ENCODE results near the gene BAZ2A.

Gene BAZ2A

GRCh38 chr12:56635806-56636674 lies 5.9 kb upstream of the BAZ2A start:
- H3K79me2 ChIP-seq (ENCODE audit: insufficient read depth, low read length), result peaks cover 54% of the 10 kb centered on the region

GRCh38 chr12:56634837-56635791 lies 5.0 kb upstream of the BAZ2A start:
- peak overlapping the region; percentile 74 for H2AFZ ChIP-seq (ENCODE audit: low read length)
- peaks cover 59% of the 10 kb centered on the region for H3K4me1 ChIP-seq (ENCODE audit: insufficient read depth, low read length, poor library complexity, severe bottlenecking)
- H3K9me3 ChIP-seq (ENCODE audit: insufficient read depth, low read depth, low read length), result no peaks in the 10 kb centered on the region
- peaks cover 28% of the 10 kb centered on the region; the same call in 1 of the 2 replicates for H3K36me3 ChIP-seq (ENCODE audit: insufficient read depth, low read length)
- H3K79me2 ChIP-seq (ENCODE audit: insufficient read depth, low read length), result peaks cover 56% of the 10 kb centered on the region
- peaks cover 31% of the 10 kb centered on the region for H4K20me1 ChIP-seq (ENCODE audit: insufficient read depth, low read length, poor library complexity, severe bottlenecking)
- H3F3A ChIP-seq (ENCODE audit: low read depth), result peaks cover 13% of the 10 kb centered on the region
- peak overlapping the region; percentile 90 for H3K4me3 ChIP-seq (ENCODE audit: low read length, poor library complexity, severe bottlenecking)
- peak overlapping the region; percentile 81 for H3K9ac ChIP-seq (ENCODE audit: low read depth, low read length, poor library complexity, severe bottlenecking)
- no peaks in the 10 kb centered on the region for H3K27me3 ChIP-seq (ENCODE audit: insufficient read depth, low read length, poor library complexity, severe bottlenecking)
- no peaks in the 10 kb centered on the region for H3K9me2 ChIP-seq (replicated peaks; ENCODE audit: low read depth, low read length)
- no peak for TF ChIP-seq EZH2phosphoT487 (IDR thresholded peaks at IDR 0.05; ENCODE audit: borderline replicate concordance)
- TF ChIP-seq CTCF (conservative IDR thresholded peaks at IDR 0.05; ENCODE audit: low read length), result peak; percentile 38
- H3K4me2 ChIP-seq (ENCODE audit: low read depth, low read length, poor library complexity, severe bottlenecking), result peak overlapping the region; percentile 100

More at GRCh38 chr12:56635806-56636674, 5.9 kb upstream of the BAZ2A start:
- Histone ChIP-seq H3K4me3 (ENCODE audit: low read length, poor library complexity, severe bottlenecking) (peak overlapping the region; percentile 90), H3K4me2 (ENCODE audit: low read depth, low read length, poor library complexity, severe bottlenecking) (peak overlapping the region; percentile 100), H3K4me1 (ENCODE audit: insufficient read depth, low read length, poor library complexity, severe bottlenecking) (peaks cover 52% of the 10 kb centered on the region), H3K9me3 (ENCODE audit: insufficient read depth, low read depth, low read length) (no peaks in the 10 kb centered on the region), H3K36me3 (ENCODE audit: insufficient read depth, low read length) (peaks cover 34% of the 10 kb centered on the region; the same call in 1 of the 2 replicates), H2AFZ (ENCODE audit: low read length) (peak overlapping the region; percentile 58), H3K27me3 (ENCODE audit: insufficient read depth, low read length, poor library complexity, severe bottlenecking) (no peaks in the 10 kb centered on the region), H3F3A (ENCODE audit: low read depth) (peaks cover 13% of the 10 kb centered on the region), H3K9me2 (replicated peaks; ENCODE audit: low read depth, low read length) (no peaks in the 10 kb centered on the region), H4K20me1 (ENCODE audit: insufficient read depth, low read length, poor library complexity, severe bottlenecking) (peaks cover 36% of the 10 kb centered on the region), H3K9ac (ENCODE audit: low read depth, low read length, poor library complexity, severe bottlenecking) (peak overlapping the region; percentile 81)
- TF ChIP-seq EZH2phosphoT487 (IDR thresholded peaks at IDR 0.05; ENCODE audit: borderline replicate concordance) (no peak), CTCF (conservative IDR thresholded peaks at IDR 0.05; ENCODE audit: low read length) (no peak)

- Histone ChIP-seq H3F3A (ENCODE audit: low read depth) (peaks cover 13% of the 10 kb centered on the region), H3K79me2 (ENCODE audit: insufficient read depth, low read length) (peaks cover 56% of the 10 kb centered on the region), H4K20me1 (ENCODE audit: insufficient read depth, low read length, poor library complexity, severe bottlenecking) (peaks cover 31% of the 10 kb centered on the region), H3K4me1 (ENCODE audit: insufficient read depth, low read length, poor library complexity, severe bottlenecking) (peaks cover 59% of the 10 kb centered on the region), H3K27me3 (ENCODE audit: insufficient read depth, low read length, poor library complexity, severe bottlenecking) (peaks cover 4% of the 10 kb centered on the region), H2AFZ (ENCODE audit: low read length) (peak overlapping the region; percentile 74), H3K36me3 (ENCODE audit: insufficient read depth, low read length) (peaks cover 21% of the 10 kb centered on the region; the same call in 1 of the 2 replicates), H3K9ac (ENCODE audit: low read depth, low read length, poor library complexity, severe bottlenecking) (peak overlapping the region; percentile 81), H3K9me2 (replicated peaks; ENCODE audit: low read depth, low read length) (no peaks in the 10 kb centered on the region), H3K9me3 (ENCODE audit: insufficient read depth, low read depth, low read length) (no peaks in the 10 kb centered on the region), H3K4me2 (ENCODE audit: low read depth, low read length, poor library complexity, severe bottlenecking) (peak overlapping the region; percentile 100), H3K4me3 (ENCODE audit: low read length, poor library complexity, severe bottlenecking) (peak overlapping the region; percentile 90)
- no peak for TF ChIP-seq EZH2phosphoT487 (IDR thresholded peaks at IDR 0.05; ENCODE audit: borderline replicate concordance)
- no peak for TF ChIP-seq CTCF (conservative IDR thresholded peaks at IDR 0.05; ENCODE audit: low read length)
Observed at GRCh38 chr12:56634242-56634836, 4.2 kb upstream of the BAZ2A start.
